Retinal pigment epithelial cell (primary cell): ENCODE measurements around the gene NR1D1.
A peak's percentile ranks its signal among the peaks of the same experiment; 100 is the strongest.

Experiments
- DNase-seq: peaks from one replicate; pipeline ENCODE4 v3.0.0-alpha.2; 2010; ENCODE audit warnings: low read depth
- H3K4me3 ChIP-seq: 2 replicates; pipeline ENCODE4 v1.5.1; 2011; ENCODE audit warnings: mild to moderate bottlenecking, low read length, control low read depth, moderate library complexity
- TF ChIP-seq, protein P1 (sequence below): conservative IDR thresholded peaks from 2 replicates; pipeline ENCODE4 v1.5.1; 2011; ENCODE audit warnings: low read depth, low read length, control low read depth, inconsistent platforms

Gene NR1D1

DNA sequence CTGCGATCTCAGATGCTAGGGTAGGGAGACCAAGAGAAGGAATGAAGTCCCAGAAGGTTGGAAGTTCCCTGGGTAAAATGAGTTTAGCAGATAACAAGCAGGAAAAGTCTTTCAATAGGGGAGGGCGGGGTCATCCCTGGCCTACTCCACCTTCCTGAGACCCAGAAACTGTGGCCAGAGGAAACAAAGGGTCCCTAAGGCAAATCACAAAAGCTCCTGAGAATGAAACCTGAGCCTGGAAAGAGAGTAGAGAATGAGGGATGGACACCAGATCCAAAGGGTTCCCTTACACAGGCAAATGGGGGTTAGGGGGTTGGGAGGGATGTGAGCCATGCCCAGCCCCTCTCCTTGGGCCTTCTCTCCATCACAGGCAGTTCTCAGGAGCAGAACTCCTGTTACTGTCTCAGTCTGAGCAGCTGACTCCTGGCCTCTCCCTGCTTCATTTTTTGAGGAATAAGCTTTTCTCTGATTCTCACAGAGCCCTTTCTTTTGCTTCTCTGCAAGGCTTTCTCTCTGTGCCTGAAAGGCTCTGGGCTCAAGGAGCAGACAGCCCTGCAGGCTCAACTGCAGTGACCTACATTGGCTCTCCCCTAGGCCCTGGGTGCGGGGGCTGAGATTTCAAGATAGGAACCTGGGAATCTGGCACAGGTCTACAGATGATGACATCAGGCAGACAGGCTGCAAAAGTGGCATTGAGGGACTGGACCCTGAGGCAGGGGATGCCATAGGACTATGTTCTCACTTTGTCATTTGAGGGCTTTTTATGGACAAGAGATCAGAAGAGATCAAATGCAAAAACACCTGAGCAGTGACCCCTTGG lies 9.8 kb upstream of the NR1D1 start:
- H3K4me3 ChIP-seq, result no peak overlapping the region
- TF ChIP-seq, protein P1, sequence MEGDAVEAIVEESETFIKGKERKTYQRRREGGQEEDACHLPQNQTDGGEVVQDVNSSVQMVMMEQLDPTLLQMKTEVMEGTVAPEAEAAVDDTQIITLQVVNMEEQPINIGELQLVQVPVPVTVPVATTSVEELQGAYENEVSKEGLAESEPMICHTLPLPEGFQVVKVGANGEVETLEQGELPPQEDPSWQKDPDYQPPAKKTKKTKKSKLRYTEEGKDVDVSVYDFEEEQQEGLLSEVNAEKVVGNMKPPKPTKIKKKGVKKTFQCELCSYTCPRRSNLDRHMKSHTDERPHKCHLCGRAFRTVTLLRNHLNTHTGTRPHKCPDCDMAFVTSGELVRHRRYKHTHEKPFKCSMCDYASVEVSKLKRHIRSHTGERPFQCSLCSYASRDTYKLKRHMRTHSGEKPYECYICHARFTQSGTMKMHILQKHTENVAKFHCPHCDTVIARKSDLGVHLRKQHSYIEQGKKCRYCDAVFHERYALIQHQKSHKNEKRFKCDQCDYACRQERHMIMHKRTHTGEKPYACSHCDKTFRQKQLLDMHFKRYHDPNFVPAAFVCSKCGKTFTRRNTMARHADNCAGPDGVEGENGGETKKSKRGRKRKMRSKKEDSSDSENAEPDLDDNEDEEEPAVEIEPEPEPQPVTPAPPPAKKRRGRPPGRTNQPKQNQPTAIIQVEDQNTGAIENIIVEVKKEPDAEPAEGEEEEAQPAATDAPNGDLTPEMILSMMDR, result no peak
- no peak for DNase-seq

DNA sequence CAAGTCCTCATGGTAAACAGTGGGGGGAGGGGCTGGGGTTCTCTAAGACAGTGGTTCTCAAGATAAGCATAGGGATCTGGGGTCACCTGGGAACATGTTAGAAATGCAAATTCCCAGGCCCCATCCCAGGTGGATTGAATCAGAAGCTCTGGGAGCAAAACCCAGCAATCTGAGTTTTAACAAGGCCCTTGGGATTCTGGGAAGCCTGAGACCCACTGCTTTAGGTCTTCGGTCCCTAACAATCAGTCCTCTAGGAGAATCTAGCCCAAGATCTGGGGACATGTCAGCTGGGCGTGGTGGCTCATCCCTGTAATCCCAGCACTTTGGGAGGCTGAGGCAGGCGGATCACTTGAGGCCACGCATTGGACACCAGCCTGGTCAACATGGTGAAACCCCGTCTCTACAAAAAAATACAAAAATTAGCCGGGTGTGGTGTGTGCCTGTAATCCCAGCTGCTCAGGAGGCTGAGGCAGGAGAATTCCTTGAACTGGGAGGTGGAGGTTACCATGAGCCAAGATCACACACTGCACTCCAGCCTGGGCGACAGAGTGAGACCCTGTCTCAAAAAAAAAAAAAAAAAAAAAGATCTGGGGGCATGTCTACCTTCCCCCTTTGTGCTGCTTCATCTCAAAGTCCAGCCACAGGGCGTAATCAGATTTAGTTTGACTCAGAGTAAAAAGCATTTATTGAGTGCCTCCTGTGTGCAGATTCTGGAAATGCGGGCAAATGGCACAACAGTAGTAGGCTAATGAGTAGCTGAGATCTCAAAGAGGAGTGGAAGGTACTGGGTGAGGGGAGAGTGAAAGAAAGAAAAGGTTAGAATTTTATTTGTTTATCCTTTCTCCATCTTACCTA lies 8.8 kb upstream of the NR1D1 start:
- TF ChIP-seq, protein P1, result peak; percentile 23
- no peak overlapping the region for H3K4me3 ChIP-seq
- no peak for DNase-seq

GRCh38 chr17:40107522-40108174 lies 7.3 kb upstream of the NR1D1 start:
- no peak for DNase-seq
- H3K4me3 ChIP-seq, result no peak overlapping the region
- TF ChIP-seq, protein P1, result no peak

DNA sequence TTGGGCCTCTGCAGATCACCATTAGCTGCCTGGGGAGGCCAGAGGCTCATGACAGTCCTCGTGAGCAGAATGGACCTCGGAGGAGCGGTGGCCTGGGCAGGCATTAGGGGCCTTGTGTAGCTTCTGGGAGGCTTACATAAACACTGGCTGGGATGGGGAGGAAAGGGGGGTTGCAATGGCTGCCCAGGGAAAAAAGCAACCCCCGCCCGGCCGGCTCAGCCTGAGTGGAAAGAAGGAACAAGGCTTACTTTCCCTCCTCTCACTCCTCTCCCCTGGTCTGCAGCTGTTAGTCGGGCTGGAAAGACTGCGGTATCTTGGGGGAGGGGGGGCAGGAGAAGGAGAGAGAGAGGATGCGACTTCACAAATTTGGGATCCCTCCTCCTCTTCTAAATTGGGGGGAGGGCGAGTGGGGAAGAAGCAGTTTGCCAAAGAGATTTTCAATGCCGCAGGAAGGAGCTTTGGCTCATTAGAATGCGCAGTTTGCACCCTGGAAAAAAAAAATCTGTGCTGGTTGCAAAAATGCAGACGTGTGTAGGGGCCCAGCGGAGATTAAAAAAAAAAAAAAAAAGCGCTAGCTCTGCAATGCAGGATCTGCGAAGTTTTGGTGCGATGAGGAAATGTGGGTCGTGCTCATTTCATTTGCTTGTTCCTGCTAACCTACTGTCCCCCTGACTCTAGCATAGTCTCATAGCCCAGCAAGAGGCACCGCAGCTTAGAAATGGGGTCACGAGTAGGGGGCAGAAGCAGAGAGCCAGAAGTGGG lies 6.6 kb upstream of the NR1D1 start:
- no peak for DNase-seq
- H3K4me3 ChIP-seq, result no peak overlapping the region
- TF ChIP-seq, protein P1, result no peak

GRCh38 chr17:40105861-40106759 lies 5.7 kb upstream of the NR1D1 start:
- DNase-seq, result no peak
- H3K4me3 ChIP-seq, result no peak overlapping the region
- TF ChIP-seq, protein P1, result no peak
